Cardiac muscle cell (in vitro differentiated cells and primary cell): Measurements from ENCODE around the gene OLFML2A. TPM values are rescaled to one million over a fixed set of nuclear protein-coding genes. Genes with fewer than 3 reads are reported as not detected.

Experiments
- DNase-seq, 2 donors: peaks; one replicate each; pipeline versions ENCODE4 v3.0.0 to v3.0.0-alpha.2; 2010 to 2017; ENCODE audit warnings: low read depth in 1 of 2, low spot score in 1 of 2
- H3K27ac ChIP-seq: fragments of 200-600 bp; sonication (generic); 2 replicates; pipeline ENCODE4 v1.5.1; 2016
- H3K27me3 ChIP-seq: fragments of 200-600 bp; sonication (generic); 2 replicates; pipeline ENCODE4 v1.6.0; 2016; ENCODE audit warnings: control low read depth
- H3K36me3 ChIP-seq: fragments of 200-600 bp; sonication (generic); 2 replicates; pipeline ENCODE4 v1.5.1; 2016; ENCODE audit warnings: control low read depth
- H3K4me1 ChIP-seq: fragments of 200-600 bp; sonication (generic); 2 replicates; pipeline ENCODE4 v1.8.1; 2017; ENCODE audit warnings: low read depth, mild to moderate bottlenecking, mixed run types
- H3K4me3 ChIP-seq: fragments of 200-600 bp; sonication (generic); 2 replicates; pipeline ENCODE4 v1.5.1; 2016; ENCODE audit warnings: mild to moderate bottlenecking
- H3K9me3 ChIP-seq: fragments of 200-600 bp; sonication (generic); 2 replicates; pipeline ENCODE4 v1.5.1; 2017; ENCODE audit warnings: low read depth, mild to moderate bottlenecking, control low read depth
- CTCF ChIP-seq: IDR thresholded peaks from 2 replicates; pipeline ENCODE4 v1.5.1; 2012; ENCODE audit warnings: low read depth, mild to moderate bottlenecking, low read length
- polyA plus RNA-seq: library from polyadenylated mRNA; unstranded; fragments of >200 nt; fragmentation: Nextera tagmentation; extraction: Ambion mirVana; gene quantifications from 2 replicates; pipeline ENCODE4 v1.2.1, GENCODE V29; 2016
- total RNA-seq: library from RNA; depleted of rRNA; stranded (reverse); fragments of >200 nt; gene quantifications from 2 replicates; pipeline ENCODE4 v1.2.3, GENCODE V29; 2016

Gene OLFML2A
- total and polyA plus RNA-seq, 2 experiments from 2014 or later = 3.4 to 10.7 TPM

- Histone ChIP-seq H3K36me3 (no peaks in the 10 kb centered on the region), H3K4me1 (no peaks in the 10 kb centered on the region), H3K27ac (no peak overlapping the region), H3K9me3 (no peaks in the 10 kb centered on the region), H3K4me3 (no peak overlapping the region), H3K27me3 (no peaks in the 10 kb centered on the region)
- DNase-seq = no peak
- TF ChIP-seq CTCF = no peak
Measured at GRCh38 chr9:124799274-124800006, 22.5 kb downstream of the OLFML2A start.

- Histone ChIP-seq H3K27ac (no peak overlapping the region), H3K36me3 (no peaks in the 10 kb centered on the region), H3K27me3 (no peaks in the 10 kb centered on the region), H3K9me3 (no peaks in the 10 kb centered on the region), H3K4me3 (no peak overlapping the region), H3K4me1 (no peaks in the 10 kb centered on the region)
- no peak for TF ChIP-seq CTCF
- peak in 1 of 2 donors; percentile 83 for DNase-seq
Measured at GRCh38 chr9:124800306-124801259, 23.6 kb downstream of the OLFML2A start.

GRCh38 chr9:124801356-124801755 is 24.4 kb downstream of the OLFML2A start:
- no peaks in the 10 kb centered on the region for H3K4me1 ChIP-seq
- no peak for DNase-seq

GRCh38 chr9:124802426-124802825 is 25.5 kb downstream of the OLFML2A start:
- DNase-seq = no peak
- Histone ChIP-seq H3K27ac (no peak overlapping the region), H3K36me3 (no peaks in the 10 kb centered on the region), H3K9me3 (no peaks in the 10 kb centered on the region), H3K27me3 (no peaks in the 10 kb centered on the region), H3K4me3 (no peak overlapping the region), H3K4me1 (no peaks in the 10 kb centered on the region)
- TF ChIP-seq CTCF = no peak

More at GRCh38 chr9:124801356-124801755, 24.4 kb downstream of the OLFML2A start:
- Histone ChIP-seq H3K27me3 (no peaks in the 10 kb centered on the region), H3K9me3 (no peaks in the 10 kb centered on the region), H3K4me3 (no peak overlapping the region), H3K27ac (no peak overlapping the region), H3K36me3 (no peaks in the 10 kb centered on the region)
- TF ChIP-seq CTCF = no peak

- no peaks in the 10 kb centered on the region for H3K36me3 ChIP-seq
- no peaks in the 10 kb centered on the region for H3K9me3 ChIP-seq
- H3K27ac ChIP-seq = no peak overlapping the region
- no peaks in the 10 kb centered on the region for H3K27me3 ChIP-seq
- TF ChIP-seq CTCF = no peak
- H3K4me3 ChIP-seq = no peak overlapping the region
- DNase-seq = no peak
- H3K4me1 ChIP-seq = no peaks in the 10 kb centered on the region
Measured at GRCh38 chr9:124803911-124804310, 27.0 kb downstream of the OLFML2A start.
